Thyroid gland (tissue), 4 donors: ENCODE data around the gene EFNA4.

Source experiments
- POLR2A ChIP-seq, 2 donors: fragments of 450-650 bp; IDR thresholded peaks; one replicate each; pipeline ENCODE4 v1.6.1; 2017; ENCODE audit warnings: antibody characterized with exemption in 2 of 2, mild to moderate bottlenecking in 2 of 2, moderate library complexity in 1 of 2
- TF ChIP-seq, protein P1 (sequence below), 6 experiments: fragments of 200-600 bp in 3 of 6; fragments of 450-650 bp in 3 of 6; sonication (generic) in 3 of 6; IDR thresholded peaks; one replicate each; pipeline ENCODE4 v1.5.1; 2016 to 2019; ENCODE audit warnings: antibody characterized with exemption in 6 of 6, mild to moderate bottlenecking in 2 of 6, inconsistent platforms in 1 of 6, moderate library complexity in 1 of 6

DNA sequence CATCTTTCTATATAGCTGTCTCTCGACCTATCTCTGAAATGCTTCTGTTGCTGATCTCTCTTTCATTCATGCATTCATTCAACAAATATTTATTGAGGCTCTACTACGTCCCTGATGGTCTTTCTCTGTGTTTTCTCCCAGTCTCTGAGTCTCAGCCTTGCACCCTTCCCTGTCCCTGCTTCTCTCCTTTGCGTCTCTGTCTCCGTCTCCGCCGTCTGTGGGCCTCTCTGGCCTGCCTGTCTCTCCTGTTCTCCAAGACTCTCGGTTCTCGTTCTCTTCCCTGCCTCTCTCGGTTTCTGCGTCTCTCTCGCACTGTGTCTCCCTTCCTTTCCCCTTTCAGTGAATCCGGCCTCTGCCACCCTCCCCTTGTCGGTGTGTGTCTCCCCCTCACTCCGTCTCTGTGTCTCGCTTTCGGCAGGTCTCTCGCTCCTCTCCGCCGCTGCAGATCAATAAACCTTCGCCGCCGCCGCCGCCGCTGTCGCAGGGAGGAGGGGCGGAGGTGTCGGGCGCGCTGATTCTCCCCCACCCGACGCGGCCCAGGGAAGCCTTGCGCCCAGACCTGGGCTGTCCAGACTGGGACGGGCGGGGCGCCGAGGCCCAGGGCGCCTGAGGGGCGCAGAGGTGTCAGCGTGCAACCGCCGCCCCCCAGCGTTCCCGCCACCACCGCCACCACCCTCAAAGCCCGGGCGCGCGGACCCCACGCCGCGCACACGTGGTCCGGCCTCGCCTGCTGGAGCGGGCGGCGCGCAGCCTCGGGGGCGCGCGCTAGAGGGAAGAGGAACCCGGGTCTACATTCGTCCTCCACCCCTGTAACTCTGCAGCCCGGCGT lies 18.1 kb downstream of the EFNA4 start:
- TF ChIP-seq, protein P1, sequence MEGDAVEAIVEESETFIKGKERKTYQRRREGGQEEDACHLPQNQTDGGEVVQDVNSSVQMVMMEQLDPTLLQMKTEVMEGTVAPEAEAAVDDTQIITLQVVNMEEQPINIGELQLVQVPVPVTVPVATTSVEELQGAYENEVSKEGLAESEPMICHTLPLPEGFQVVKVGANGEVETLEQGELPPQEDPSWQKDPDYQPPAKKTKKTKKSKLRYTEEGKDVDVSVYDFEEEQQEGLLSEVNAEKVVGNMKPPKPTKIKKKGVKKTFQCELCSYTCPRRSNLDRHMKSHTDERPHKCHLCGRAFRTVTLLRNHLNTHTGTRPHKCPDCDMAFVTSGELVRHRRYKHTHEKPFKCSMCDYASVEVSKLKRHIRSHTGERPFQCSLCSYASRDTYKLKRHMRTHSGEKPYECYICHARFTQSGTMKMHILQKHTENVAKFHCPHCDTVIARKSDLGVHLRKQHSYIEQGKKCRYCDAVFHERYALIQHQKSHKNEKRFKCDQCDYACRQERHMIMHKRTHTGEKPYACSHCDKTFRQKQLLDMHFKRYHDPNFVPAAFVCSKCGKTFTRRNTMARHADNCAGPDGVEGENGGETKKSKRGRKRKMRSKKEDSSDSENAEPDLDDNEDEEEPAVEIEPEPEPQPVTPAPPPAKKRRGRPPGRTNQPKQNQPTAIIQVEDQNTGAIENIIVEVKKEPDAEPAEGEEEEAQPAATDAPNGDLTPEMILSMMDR (IDR thresholded peaks at IDR 0.05) = no peak
- no peak for TF ChIP-seq POLR2A (IDR thresholded peaks at IDR 0.05)
